Activated gamma-delta T cell (primary cell): ENCODE results near the gene MTARC2.

Source experiments
- DNase-seq: peaks from one replicate; lab custom pipeline; 2025; lab: John Stamatoyannopoulos, UW

Gene MTARC2

DNA sequence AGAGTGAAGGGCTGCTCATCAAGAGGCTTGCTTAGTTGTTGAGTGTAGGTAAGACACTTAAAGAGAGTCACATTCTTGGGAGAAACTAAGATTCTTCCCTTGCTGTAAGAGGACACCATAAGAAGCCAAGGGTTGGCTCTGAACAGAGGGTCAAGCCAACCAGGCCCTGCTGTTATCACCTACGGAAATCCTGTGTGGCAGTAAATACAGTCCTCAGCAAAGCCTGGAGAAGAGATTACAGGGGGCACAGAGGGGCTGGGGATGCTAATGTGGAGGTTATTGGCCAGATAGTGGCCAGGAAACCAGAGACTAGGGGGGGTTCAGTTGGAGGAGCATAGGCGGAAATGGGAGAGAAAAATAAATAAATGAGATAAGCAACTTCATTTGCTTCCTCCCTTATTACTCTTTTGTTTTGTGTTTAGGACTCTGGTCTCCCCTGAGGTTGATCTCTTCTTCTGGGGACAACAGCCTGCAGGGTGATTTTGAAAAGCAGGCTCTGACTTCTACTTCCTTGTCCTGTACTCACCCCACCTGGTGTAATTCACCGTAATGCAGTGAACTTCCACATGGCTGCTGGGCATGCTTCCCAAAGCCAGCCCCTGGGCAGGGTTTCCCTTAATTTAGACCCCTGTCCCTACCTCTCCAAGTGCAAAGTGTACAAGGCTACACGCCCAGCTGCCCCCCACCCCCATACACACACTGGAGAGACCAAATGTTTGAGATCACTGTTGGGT lies 79.5 kb downstream of the MTARC2 start:
- DNase-seq: no peak

- DNase-seq: no peak
Measured at GRCh38 chr1:220828179-220828490, 80.0 kb downstream of the MTARC2 start.

DNA sequence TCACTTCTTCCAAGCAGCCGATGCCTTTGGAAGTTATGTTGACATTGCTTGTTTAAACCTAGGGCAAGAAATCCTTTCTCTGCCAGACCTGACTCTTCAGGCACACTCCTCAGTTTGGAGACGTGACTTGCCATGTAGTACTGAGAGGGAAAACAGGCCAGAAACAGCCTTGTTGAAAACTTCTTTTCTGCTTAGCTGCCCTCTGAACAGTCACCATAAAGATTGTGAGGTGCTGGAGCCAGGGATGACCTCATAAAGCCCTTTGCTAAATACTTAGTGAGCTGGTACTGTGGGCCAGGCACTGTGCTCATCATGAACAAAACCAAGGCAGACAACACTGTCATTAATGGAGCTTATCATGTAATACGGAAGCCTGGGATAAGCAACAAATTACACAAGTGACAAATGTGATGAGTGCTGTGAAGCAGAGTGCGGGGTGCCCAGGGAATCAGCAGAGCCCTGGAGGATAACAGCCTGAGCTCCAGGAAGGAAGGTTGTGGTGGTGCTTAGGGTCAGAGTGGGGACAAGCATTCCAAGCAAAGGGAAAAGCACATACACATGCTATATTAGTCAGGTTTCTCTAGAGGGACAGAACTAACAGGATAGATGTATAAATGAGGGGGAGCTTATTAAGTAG lies 80.9 kb downstream of the MTARC2 start:
- DNase-seq: no peak

DNA sequence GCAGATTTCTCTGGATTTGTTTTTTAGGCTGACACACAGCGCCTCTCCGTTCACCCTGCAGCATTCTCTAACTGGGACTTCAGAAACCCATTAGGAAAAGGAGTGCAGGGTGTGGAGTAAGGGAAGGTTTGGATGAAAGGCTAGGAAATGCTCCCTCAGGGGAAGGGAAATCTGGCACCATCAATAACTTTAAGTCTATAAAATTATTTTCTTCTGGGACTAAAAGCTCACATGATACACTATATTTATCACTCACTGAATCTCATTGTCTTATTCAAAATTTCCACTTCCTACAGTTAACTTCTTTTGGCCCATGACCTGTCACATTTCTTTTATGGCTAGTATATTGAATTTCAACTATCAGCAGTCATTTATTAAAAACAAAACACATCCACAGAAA lies 85.3 kb downstream of the MTARC2 start:
- DNase-seq: no peak
